HG03159 (cell line): ENCODE results near the gene LRBA.
"Not testable (repeated sequence)": the region's sequence is repeated elsewhere in the genome, so short reads cannot be mapped to it uniquely, and the experiment has no call there.

Experiments
- ATAC-seq: cut with Tn5 transposase; IDR thresholded peaks from one replicate; pipeline ENCODE4 v1.9.1; 2021; ENCODE audit warnings: mild to moderate bottlenecking, moderate library complexity; ENCODE audit not compliant: unreplicated experiment

Gene LRBA

GRCh38 chr4:150694438-150694837 lies 320.6 kb downstream of the LRBA start:
- ATAC-seq, result no peak

GRCh38 chr4:150683775-150684350 lies 331.2 kb downstream of the LRBA start:
- ATAC-seq, result no peak

DNA sequence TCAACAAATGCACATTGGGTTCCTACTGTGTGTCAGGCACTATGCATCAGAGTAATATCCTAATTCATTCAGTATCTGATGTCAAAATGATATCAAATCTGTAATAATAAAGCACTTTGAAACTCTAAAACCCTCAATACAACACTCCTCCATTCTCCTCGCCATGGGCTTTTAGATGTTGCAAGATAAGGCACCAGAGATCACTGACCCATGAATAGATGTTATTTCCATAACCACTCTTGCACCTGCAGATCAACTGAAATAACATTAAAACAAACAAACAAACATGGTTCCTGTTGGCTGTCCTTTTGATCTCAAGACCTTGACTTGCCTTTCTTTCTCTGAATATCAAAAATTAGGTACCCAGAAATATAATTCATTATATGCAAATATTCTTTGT lies 333.0 kb downstream of the LRBA start:
- no peak for ATAC-seq

- no peak for ATAC-seq
Observed at GRCh38 chr4:150681063-150681462, 334.0 kb downstream of the LRBA start.

DNA sequence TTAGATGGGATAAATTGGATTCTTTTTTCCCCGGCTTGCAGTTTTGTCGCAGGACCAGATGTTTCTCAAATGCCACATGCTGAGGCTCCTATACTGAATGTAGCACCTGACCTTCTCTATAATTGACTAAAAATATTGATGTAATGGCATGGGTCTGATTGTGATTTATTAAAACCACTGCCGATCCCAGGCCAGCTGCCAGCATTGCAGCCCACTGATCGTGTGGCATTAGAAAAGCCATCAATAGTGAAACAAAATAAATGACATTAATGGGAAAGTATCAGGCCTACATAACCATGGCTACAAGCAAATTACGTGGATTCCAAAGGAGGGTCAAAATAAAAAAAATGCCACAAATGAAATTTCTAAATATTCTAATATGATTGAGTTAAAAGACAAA lies 334.4 kb downstream of the LRBA start:
- no peak for ATAC-seq

DNA sequence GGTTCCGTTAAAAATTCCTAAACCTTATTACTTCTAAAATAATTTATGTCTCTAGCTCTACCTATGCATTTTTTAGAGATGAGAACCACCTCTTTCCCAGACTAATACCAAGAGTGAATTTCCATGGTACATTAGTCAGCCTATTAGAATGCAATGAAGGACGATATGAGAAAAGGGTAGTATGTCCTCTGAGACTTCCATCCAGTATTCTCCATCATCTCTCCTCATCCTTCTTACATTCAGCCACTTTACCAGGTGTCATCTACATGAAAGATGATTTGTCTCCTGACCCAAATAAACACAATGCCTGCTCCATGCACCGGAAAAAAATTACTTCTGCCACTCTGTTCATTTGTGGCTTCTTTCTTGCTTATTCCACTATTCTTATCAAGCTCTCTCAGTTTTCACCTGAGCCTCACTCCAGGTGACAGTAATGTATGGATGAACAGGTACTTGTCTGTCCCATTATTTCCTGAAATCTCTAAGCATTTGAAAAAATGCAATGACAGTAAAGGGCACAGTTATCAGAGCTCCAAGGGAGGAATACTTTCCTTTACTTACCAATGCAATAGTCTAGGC lies 335.2 kb downstream of the LRBA start:
- ATAC-seq, result no peak

DNA sequence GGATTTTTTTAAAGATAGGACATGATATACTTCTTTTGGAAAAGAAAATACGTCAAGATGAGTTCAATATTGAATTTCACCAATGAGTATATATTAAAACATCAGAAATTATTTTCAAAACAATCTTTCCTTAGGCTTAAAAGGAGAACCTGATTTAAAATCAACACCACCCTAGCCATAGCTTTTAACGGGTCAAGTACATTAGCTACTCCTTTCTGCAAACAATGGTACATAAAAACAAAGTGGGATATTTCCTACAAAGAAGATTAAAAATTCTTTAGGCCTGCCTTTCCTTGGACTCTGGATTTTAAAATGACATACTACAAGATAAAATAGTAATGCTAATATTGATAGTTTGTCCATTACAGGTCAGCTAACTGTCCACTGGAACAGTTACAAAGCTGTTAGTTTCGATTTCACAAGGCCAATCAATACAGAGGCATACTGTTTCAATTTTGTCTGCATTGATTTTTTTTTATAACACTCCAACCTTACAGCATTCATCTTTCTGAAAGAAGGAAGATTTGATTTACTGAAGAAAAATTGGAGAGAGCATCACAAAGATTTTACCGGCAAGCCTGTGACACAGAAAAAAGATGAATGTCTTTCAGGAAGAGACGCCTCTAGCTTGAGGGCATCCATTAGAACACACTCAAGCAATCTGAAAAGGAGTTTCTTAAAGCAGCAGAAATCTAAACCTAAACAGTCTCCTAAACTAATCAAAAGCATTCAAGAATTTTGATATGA lies 335.9 kb downstream of the LRBA start:
- no peak for ATAC-seq

DNA sequence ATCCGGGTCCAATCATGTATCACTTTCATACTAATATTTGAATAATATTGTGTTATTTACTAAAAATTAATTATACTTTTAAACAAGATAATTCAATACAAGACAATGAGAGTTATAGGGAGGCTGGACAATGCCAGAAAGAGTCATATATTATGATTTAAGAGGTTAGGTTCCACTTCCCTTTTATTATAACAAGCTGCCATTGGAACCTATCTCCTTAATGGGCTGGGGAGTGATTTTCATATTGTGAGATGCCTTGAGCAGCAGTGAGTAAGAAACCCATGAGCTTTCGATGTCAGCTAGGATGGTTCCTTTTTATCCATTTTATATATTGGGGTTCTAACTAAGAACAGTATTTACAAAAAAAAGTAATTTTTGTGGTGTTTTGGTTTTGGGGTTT lies 341.3 kb downstream of the LRBA start:
- no peak for ATAC-seq

DNA sequence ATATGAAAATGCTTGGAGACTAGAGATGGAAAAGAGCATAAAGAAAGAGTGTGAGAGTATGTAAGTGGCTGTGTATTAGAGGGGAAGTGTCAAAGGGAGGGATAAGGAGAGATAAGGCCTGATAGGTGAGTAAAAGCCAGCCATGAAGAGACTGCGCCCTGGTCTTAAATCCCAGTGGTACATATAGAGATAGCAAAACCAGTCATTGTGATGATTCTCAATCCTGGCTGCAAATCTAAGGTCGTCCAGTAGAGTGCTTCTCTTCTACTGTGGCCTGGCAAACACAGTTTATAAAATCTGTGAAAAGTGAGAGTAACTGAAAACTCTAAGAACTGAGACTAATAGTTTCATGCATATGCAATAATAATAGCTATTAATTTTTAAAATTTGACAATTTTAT lies 346.3 kb downstream of the LRBA start:
- no peak for ATAC-seq

DNA sequence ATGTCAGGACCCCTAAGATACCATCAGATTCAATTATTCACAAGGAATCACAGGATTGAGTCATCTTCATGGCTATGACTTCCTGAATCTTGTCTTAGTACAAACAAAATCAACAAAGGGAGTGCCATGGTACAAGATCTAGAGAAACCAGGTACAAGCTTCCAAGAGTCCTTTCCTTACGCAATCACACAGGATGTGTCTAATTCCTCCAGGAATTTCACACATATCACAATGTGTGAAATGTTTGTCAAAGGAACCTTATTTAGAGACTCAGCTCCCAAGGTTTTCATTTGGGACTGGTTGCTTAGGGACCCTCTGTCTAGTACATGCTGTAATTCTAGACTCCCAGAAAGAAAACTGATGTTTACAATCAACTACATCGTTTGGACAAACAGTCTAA lies 350.1 kb downstream of the LRBA start:
- ATAC-seq, result no peak

GRCh38 chr4:150662686-150663085 lies 352.4 kb downstream of the LRBA start:
- no peak for ATAC-seq

- ATAC-seq, result not testable (repeated sequence)
Observed at GRCh38 chr4:150661551-150661950, 353.5 kb downstream of the LRBA start.

- not testable (repeated sequence) for ATAC-seq
Observed at GRCh38 chr4:150658258-150658657, 356.8 kb downstream of the LRBA start.

GRCh38 chr4:150656891-150657290 lies 358.2 kb downstream of the LRBA start:
- no peak for ATAC-seq

DNA sequence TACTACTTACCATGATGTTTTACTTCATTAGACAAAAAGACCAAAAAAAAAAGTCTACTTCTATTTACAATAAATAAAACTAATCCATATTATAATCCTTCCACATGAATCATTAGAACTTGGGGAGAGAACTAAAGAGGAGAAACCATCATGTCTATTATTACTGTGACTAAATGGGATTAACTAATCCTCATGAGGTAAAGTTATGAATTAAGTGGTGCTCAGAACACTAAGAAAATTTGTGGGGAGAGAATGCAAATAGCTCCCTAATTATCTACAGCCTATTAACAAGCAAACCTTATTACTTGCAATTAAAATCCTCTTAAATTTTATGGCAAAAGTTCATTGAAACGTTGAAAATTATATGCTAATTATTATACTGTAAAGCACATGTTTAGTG lies 364.3 kb downstream of the LRBA start:
- ATAC-seq, result no peak

- no peak for ATAC-seq
Observed at GRCh38 chr4:150648123-150648522, 367.0 kb downstream of the LRBA start.

GRCh38 chr4:150647008-150647407 lies 368.1 kb downstream of the LRBA start:
- ATAC-seq, result no peak

DNA sequence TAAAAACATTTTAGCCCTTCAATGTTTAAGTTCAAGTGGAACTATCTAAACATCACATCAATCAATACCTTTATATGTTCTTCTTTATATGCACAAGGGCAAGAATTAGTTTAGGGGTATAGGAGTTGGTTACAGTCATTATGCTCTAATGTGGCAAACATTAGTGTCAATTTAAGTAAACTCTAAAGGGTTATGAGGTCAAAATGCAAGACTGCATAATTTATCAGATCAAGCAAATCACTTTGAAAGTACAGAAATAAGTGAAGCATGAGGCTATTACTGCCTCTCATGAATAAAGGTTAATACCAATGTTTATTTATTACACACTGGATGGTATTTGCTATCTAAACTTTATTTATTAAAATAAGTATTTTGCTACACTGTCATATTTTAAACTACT lies 373.5 kb downstream of the LRBA start:
- no peak for ATAC-seq

DNA sequence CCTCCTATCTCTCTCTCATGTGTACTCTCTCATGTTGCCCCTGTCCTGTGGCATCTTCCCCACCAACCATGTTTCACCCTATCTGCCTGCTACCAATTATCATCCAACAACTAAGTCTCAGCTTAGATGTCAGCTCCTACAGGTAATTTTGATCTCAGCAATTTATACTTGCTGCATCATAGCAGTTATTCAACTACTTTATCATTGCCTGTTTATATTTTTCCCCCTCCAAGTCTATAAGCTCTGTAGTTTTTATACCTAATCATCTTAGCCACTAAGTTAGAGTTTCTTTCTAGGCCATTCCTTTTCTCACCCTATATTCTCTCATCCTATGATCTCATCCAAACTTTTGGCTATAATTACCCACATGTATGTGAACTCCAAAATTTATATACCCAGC lies 382.4 kb downstream of the LRBA start:
- no peak for ATAC-seq

DNA sequence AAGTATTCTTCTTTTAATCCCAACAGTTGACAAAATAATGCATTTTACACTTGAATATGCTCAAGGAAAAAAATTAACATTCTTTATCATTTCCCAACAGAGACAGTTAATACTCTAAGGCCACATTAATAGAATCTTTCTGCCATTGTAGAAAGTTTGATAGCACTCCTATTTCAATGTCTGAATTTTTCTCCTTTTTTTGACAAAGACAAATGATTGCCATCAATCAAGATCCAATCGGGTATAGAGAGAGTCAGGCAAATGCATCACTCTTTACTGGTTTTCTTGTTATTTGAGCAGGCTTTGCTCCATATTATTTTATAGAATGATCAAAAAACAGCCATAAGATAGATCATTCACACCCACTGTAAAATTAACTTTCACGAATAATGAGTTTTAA lies 387.0 kb downstream of the LRBA start:
- no peak for ATAC-seq

- ATAC-seq, result no peak
Observed at GRCh38 chr4:150625033-150625432, 390.1 kb downstream of the LRBA start.

DNA sequence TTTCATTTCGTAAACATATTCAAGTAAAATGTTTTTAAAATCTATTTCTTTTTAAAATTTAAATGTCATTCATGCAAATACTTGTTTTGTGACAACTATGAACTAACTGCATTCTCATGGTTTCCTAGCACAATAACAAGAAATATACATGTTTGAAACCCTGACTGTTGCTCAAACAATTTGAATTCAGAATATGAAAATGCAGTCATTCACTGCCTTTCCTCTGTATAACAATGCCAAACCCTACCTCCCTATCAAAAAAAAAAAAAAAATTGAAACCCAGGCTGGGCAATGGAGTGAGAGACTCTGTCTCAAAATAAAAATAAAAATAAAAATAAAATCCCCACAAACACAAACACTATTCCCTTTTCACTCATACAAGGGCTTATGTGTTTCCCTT lies 391.0 kb downstream of the LRBA start:
- ATAC-seq, result no peak

- no peak for ATAC-seq
Observed at GRCh38 chr4:150619042-150619441, 396.0 kb downstream of the LRBA start.
